ENCODE results near the gene ARFGAP1.
"Not testable (repeated sequence)": the region's sequence is repeated elsewhere in the genome, so short reads cannot be mapped to it uniquely, and the experiment has no call there.

ARFGAP1 gene

GRCh38 chr20:63293456-63293855, 20.8 kb downstream of the ARFGAP1 start:
- DNase-seq, result no peak

GRCh38 chr20:63293871-63294535, 21.4 kb downstream of the ARFGAP1 start:
- DNase-seq, result no peak

DNA sequence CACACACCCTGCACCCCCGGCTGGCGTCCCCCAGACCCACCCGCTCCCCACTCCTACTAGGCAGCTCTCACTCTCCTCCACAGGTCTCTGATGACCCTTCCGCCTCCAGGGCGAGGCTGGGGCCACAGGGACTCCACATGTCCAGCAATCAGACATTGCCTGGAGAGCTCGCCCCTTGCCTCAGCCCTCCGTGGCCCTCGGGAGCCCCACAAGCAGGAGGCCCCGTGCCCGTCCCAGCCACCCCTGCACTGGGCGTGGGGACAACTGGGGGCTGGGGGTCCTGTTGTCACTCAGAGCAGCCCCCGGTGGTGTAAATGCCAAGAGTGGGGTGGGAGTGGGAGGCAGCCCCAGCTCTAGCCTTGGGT, 21.9 kb downstream of the ARFGAP1 start:
- no peak for DNase-seq

DNA sequence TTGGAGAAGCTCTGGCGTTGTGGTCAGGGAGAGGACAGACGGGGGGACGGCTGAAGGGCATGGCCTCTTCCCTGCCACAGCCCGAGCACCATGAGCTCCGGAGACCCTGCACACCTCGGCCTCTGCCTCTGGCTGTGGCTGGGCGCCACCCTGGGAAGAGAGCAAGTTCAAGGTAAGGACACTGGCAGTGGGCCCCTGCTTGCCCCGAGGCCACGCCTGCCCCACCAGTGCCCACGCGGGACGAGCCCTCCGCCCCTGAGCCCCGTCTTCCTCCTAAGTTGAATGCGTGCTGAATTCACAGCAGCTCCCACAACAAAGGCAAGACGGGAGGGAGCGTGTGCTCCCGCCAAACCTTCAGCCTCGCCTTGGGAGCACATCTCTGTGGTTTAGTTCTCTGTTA, 22.4 kb downstream of the ARFGAP1 start:
- DNase-seq, result no peak

GRCh38 chr20:63295422-63295821, 22.8 kb downstream of the ARFGAP1 start:
- no peak for DNase-seq

- DNase-seq, result no peak
These were observed 23.2 kb downstream of the ARFGAP1 start for GRCh38 chr20:63295846-63296245.

DNA sequence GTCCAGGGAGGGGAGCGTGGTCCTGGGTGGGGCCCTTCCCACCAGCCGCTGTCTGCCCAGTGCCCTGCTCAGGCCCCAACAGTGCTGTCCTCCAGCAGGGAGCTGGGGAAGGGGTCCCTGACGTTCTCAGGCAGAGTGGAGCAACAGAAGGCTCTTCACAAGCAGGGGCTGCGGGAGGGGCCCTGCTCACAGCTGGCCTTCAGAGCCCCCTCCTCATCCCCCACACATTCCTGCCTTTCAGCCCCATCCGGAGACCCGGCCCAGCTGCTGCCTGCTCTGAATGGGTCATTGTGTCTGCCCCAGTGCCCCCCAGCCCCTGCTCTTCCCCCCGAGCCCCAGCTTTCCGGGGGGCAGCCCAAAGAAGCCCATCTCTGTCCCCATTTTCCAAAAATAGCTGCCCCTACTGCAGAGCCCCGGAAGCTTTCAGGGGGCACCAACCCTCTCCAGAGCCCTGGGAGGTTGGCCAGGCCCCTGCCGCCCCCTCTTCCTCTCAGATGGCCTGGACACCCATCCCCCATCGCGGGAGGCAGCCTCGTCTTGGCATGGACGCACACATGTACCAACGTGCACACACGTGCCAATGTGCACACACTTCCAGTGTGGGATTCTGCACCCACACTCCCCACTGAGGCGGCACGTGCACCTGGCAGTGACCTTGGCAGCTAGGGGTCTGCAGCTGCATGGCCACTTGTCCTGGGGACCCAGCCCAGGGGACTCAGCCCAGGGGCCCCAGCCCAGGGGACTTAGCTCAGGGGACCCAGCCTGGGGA, 24.1 kb downstream of the ARFGAP1 start:
- DNase-seq, result no peak

DNA sequence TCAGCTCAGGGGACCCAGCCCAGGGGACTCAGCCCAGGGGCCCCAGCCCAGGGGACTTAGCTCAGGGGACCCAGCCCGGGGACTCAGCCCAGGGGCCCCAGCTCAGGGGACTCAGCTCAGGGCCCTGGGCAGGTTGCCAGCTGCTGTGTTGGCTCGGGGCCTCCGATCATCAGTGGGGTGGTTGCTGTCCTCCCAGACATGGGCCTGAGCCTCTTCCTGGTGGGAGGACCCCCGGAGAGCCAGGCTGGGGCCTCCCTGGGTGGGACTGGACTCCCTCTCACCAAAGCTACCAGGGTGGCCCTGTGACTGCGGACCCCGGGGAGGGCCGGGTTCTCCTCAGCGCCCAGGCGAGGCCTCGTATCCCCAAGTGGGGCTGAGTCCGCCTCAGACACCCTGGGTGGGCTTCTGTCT, 24.8 kb downstream of the ARFGAP1 start:
- no peak for DNase-seq

GRCh38 chr20:63297796-63298572, 25.4 kb downstream of the ARFGAP1 start:
- no peak for DNase-seq

DNA sequence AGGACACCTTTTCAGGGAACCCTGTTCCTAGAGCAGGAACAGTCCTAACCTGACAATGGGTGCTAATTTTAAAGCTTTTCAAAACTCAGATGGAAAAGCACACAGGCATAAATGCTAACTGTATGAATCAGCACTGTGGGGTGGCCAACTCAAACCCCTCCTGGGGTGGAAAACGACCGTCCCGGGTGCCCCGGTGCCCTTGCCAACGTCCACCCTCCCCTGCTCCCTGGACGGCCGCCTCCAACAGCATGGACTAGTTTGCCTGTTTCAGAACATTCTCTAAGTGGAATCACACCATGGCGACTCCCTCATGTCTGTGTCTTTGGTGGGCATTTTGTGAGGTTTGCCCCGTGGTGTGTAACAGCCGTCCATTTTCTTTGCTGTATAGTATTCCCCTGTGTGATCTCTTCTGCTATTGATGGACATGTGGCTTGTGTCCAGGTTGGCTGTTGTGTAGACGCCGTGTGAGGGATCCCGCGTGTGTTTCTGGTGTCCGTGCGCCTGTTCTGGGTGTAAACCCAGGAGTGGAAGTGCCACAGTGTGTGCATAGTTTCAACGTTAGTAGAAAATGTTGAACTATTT, 26.2 kb downstream of the ARFGAP1 start:
- DNase-seq, result no peak

- DNase-seq, result no peak
These were observed 29.1 kb downstream of the ARFGAP1 start for GRCh38 chr20:63301671-63302070.

DNA sequence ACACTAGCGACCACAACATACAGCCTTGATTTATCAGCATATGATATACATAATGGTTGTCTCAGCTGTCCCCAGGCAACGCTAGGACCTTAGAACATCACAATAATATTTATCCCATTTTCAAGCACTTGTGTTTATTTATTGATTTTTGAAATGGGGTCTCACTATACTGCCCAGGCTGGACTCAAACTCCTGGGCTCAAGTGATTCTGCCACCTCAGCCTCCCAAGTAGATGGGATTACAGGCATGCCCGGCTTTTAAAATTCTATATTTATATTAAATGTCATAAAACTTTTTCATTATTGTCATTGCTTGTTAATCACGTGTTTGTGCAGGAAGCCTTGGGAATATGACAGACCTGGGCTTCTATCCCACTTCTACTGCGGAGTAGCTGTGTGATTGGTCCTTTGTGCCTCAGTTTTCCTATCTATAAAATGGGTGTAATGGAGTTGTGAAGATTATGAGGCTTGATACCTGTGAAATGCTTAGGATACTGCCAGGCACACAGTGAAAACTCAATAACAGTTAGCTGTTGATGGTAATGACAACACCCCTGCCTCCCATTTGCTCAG, 30.6 kb downstream of the ARFGAP1 start:
- DNase-seq, result no peak

DNA sequence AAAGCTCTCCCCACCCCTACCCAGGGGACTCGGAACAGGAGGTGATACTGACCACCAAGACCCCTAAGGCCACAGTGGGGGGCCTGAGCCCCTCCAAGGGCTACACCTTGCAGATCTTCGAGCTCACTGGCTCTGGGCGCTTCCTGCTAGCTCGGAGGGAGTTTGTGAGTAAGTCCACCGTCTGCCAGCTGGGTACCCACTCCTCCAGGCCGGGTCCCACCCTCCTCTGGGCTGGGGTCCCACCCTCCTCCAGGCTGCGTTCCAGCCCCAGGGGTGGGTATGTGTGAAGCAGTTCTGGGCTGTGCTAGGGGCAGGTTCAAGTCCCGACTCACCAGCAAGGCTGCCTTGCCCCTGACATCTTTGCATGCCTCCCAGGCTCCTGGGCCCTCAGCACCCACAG, 32.8 kb downstream of the ARFGAP1 start:
- DNase-seq, result no peak

DNA sequence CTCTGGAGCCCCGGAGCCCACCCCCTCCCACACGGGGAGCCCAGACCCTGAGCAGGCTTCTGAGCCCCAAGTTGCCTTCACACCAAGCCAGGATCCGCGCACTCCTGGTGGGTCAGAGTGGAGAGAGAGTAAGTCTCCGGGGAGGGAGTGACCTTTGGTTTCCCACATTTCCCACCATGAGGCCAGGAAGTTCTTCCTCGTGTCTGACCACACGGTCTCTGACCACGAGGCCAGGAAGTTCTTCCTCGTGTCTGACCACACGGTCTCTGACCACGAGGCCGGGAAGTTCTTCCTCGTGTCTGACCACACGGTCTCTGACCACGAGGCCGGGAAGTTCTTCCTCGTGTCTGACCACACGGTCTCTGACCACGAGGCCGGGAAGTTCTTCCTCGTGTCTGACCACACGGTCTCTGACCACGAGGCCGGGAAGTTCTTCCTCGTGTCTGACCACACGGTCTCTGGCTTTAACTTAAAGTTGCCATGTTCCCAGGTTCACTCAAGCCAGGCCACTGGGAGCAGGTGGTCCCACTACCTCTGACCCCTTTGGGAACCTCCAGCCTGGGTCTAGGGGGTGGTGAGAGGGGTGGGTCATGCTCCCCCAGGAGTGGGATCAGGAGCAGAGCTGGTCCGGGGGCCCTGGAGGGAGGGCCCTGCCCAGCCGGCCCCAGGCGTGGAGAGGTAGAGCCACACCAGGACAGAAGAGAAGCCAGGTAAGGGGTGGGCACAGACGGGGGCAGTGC, 33.5 kb downstream of the ARFGAP1 start:
- DNase-seq, result not testable (repeated sequence)

- DNase-seq, result no peak
These were observed 34.3 kb downstream of the ARFGAP1 start for GRCh38 chr20:63306673-63307537.

GRCh38 chr20:63307538-63308217, 35.1 kb downstream of the ARFGAP1 start:
- DNase-seq, result no peak

DNA sequence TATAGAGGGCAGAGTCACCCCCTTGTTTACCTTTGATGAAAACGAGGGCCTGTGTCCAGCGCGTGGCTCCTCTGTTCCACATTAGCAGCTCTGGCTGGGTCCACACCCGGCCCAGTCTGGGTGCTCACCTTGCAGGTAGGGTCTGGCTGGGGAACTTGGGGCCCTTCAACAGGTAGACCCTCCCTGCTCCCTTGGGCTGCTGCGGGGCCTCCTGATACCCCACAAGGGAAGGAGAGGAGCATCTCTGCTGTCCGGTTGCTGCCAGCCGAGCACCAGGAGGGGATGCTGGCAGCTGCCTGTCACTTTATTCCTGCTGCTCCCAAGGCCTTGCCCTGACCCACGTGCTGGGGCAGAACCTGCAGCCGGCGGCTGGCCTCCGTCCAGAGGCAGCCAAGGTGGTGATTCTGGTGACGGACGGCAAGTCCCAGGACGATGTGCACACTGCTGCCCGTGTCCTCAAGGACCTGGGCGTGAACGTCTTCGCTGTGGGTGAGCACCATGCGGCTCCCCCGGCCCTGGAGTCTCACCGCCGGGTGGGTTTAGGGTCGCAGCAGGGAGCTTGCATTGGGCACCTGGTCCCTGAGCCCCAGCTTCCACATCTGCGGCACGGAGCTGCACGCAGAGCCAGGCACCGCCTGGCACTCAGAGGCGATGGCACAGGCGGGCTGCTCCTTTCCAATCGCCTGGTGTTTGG, 35.8 kb downstream of the ARFGAP1 start:
- no peak for DNase-seq

GRCh38 chr20:63309261-63310071, 36.9 kb downstream of the ARFGAP1 start:
- no peak for DNase-seq

Data from GOT3 (cell line).